Keratinocyte (primary cell): ENCODE measurements around the gene ABITRAM.

Source experiments
- EZH2 ChIP-seq: IDR thresholded peaks from one replicate; pipeline ENCODE4 v1.6.1; 2012; ENCODE audit warnings: inconsistent platforms, mild to moderate bottlenecking, low read length, moderate library complexity
- TF ChIP-seq, protein P1 (sequence below), 3 experiments: IDR thresholded peaks in 1 of 3; conservative IDR thresholded peaks in 1 of 3; optimal IDR thresholded peaks in 1 of 3; 2 replicates in 2 of 3; 3 replicates in 1 of 3; pipeline versions ENCODE3 to v1.5.1; 2011; ENCODE audit warnings: low read length in 3 of 3, mild to moderate bottlenecking in 3 of 3, moderate library complexity in 2 of 3, control low read depth in 1 of 3, inconsistent platforms in 1 of 3; ENCODE audit not compliant: insufficient read depth in 2 of 3; ENCODE audit errors: extremely low read depth in 1 of 3

DNA sequence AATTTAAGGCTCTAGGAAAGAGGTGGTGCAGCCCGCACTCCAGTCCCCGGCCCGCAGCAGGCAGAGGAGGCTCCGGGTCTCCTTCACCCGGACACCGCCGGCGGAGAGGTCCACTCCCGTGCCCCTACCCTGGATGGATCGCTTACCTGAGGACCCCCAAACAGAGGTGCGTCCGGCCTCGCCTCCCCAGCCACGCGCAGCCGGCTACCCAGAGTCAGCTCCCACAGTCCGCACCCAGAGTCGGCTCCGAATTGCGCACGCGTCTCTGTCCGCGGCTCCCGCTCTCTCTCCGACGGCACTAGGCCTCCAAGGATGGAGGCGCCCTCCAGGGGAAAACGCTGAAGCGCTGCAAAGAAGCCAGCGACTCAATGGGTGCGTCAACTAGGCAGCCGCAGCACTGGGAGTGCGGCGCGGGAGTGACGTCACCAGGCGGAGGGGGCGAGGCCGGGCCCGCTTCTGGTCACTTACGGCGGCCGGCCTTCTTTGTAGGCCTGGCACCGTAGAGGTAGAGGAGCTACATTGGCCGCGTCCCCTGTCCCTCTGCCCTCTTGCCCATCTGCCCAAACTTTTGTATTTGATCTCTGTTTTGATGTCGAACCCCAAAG, 380 bp upstream of the ABITRAM start, which contains the start of gene ELP1:
- TF ChIP-seq, protein P1, sequence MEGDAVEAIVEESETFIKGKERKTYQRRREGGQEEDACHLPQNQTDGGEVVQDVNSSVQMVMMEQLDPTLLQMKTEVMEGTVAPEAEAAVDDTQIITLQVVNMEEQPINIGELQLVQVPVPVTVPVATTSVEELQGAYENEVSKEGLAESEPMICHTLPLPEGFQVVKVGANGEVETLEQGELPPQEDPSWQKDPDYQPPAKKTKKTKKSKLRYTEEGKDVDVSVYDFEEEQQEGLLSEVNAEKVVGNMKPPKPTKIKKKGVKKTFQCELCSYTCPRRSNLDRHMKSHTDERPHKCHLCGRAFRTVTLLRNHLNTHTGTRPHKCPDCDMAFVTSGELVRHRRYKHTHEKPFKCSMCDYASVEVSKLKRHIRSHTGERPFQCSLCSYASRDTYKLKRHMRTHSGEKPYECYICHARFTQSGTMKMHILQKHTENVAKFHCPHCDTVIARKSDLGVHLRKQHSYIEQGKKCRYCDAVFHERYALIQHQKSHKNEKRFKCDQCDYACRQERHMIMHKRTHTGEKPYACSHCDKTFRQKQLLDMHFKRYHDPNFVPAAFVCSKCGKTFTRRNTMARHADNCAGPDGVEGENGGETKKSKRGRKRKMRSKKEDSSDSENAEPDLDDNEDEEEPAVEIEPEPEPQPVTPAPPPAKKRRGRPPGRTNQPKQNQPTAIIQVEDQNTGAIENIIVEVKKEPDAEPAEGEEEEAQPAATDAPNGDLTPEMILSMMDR (optimal IDR thresholded peaks at IDR 0.05 in 1 of 3, IDR thresholded peaks at IDR 0.05 in 1 of 3, conservative IDR thresholded peaks at IDR 0.05 in 1 of 3; ENCODE audit: extremely low read depth in 1 of 3, insufficient read depth in 2 of 3, low read length in 3 of 3): peak; percentile 23 to 52 (median 33)
- TF ChIP-seq EZH2: no peak
